Hindlimb muscle (tissue), 1 donor: ENCODE results near the gene PRSS53. TPM values are rescaled to one million over a fixed set of nuclear protein-coding genes. Genes with fewer than 3 reads are reported as not detected.

Source experiments
- DNase-seq: peaks from one replicate; pipeline ENCODE4 v3.0.0-alpha.2; 2013
- polyA plus RNA-seq: library from polyadenylated mRNA; unstranded; fragments of 120-200 nt; gene quantifications from one replicate; pipeline ENCODE4 v1.2.1, GENCODE V29; 2013; ENCODE audit not compliant: insufficient read length

The PRSS53 gene
- polyA plus RNA-seq, 1 donor = 5.8 TPM

DNA sequence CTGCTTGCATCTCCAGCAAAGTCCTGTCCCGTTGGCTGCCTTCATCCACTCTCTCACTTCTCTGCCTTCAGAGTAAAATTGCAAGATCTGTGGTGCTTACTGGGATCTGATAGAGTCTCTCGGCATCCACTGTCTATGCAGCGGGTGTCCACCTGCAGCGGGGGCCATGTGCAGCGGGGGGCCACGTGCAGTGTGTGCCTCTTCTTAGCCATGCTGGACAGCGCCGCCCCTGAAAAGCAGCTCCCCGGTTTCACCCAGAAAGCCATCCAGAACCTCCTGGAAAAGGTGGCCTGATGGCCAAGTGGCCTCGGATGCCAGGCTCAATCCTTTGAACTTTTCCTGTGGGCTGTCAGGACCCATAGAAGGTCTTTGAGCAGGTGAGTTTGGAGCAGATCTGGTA is 45.9 kb downstream of the PRSS53 start:
- no peak for DNase-seq

GRCh38 chr16:31038993-31039392 is 49.8 kb downstream of the PRSS53 start:
- no peak for DNase-seq

- DNase-seq = no peak
These were observed 52.1 kb downstream of the PRSS53 start for GRCh38 chr16:31036691-31037090.

GRCh38 chr16:31033709-31034492 is 54.8 kb downstream of the PRSS53 start:
- peak; percentile 90 for DNase-seq

Other genes with a start within 250 kb of the PRSS53 start
- 32.7 TPM for gene BCL7C, start 194.9 kb downstream of the PRSS53 start, polyA plus RNA-seq
- 13.5 TPM for gene CTF1, start 192.3 kb downstream of the PRSS53 start, polyA plus RNA-seq
- 10.3 TPM for gene FBXL19, start 165.4 kb downstream of the PRSS53 start, polyA plus RNA-seq
- 9.8 TPM for gene ORAI3, start 139.9 kb downstream of the PRSS53 start, polyA plus RNA-seq
- 15.1 TPM for gene SETD1A, start 131.2 kb downstream of the PRSS53 start, polyA plus RNA-seq
- 12.6 TPM for gene HSD3B7, start 103.7 kb downstream of the PRSS53 start, polyA plus RNA-seq
- gene STX1B, start 78.3 kb downstream of the PRSS53 start, polyA plus RNA-seq = 1.2 TPM
- 48.7 TPM for gene STX4, start 55.4 kb downstream of the PRSS53 start, polyA plus RNA-seq
- 11.2 TPM for gene ZNF668, start 14.7 kb downstream of the PRSS53 start, polyA plus RNA-seq
- gene ZNF646, start 14.5 kb downstream of the PRSS53 start, polyA plus RNA-seq = 12.6 TPM
- gene VKORC1, start 5.9 kb upstream of the PRSS53 start, polyA plus RNA-seq = 59.1 TPM
- 33.9 TPM for gene BCKDK, start 19.4 kb upstream of the PRSS53 start, polyA plus RNA-seq
- gene KAT8, start 28.7 kb upstream of the PRSS53 start, polyA plus RNA-seq = 57.4 TPM
- 0.48 TPM for gene PRSS8, start 46.8 kb upstream of the PRSS53 start, polyA plus RNA-seq
- 2.0 TPM for gene PRSS36, start 61.1 kb upstream of the PRSS53 start, polyA plus RNA-seq
- 398 TPM for gene FUS, start 91.2 kb upstream of the PRSS53 start, polyA plus RNA-seq
- gene PYCARD, start 113.8 kb upstream of the PRSS53 start, polyA plus RNA-seq = 9.1 TPM
- gene TRIM72, start 125.2 kb upstream of the PRSS53 start, polyA plus RNA-seq = 98.3 TPM
- 2.3 TPM for gene PYDC1, start 128.2 kb upstream of the PRSS53 start, polyA plus RNA-seq
- 4.7 TPM for gene ITGAM, start 171.0 kb upstream of the PRSS53 start, polyA plus RNA-seq